K562 (cell line): ENCODE data around the gene TUBGCP5. TPM values are rescaled to one million over a fixed set of nuclear protein-coding genes. Genes with fewer than 3 reads are reported as not detected.
A peak's percentile ranks its signal among the peaks of the same experiment; 100 is the strongest.

Experiments used
- ATAC-seq: fragments of 200-7000 bp; cut with Tn5 transposase; 3 replicates; pipeline ENCODE4 v1.9.1; 2020; ENCODE audit warnings: moderate library complexity
- Bru-seq: library from RNA; stranded (reverse); fragments of 400-500 nt; gene quantifications from one replicate; lab custom pipeline; 2021; lab: Mats Ljungman, UMichigan
- BruChase-seq, 2 experiments: library from RNA; stranded (reverse); fragments of 400-500 nt; gene quantifications; one replicate each; lab custom pipeline; 2021; lab: Mats Ljungman, UMichigan
- BruUV-seq: library from RNA; stranded (reverse); fragments of 400-500 nt; replicated peaks from 2 replicates; lab custom pipeline; 2021; lab: Mats Ljungman, UMichigan
- CTCF ChIA-PET: fragments of 300-600 bp; formaldehyde crosslinking; extraction: SDS; loops from one replicate; lab custom pipeline; 2021; ENCODE audit warnings: low intra/inter-chr PET ratio; lab: Yijun Ruan, JAX
- POLR2A ChIA-PET: fragments of 300-600, 350-650 bp; sonication (Branson Sonifier 250); formaldehyde crosslinking; extraction: SDS; loops from one replicate; lab custom pipeline; 2021; ENCODE audit warnings: antibody characterized with exemption, inconsistent platforms; lab: Yijun Ruan, JAX
- DNase-seq, 4 experiments: peaks; one replicate each; pipeline versions ENCODE4 v3.0.0 to v3.0.0-alpha.2; 2011 to 2018; ENCODE audit warnings: low spot score in 3 of 4, mixed read lengths in 3 of 4; ENCODE audit errors: extremely low read depth in 1 of 4
- FAIRE-seq: peaks from 2 replicates; lab custom pipeline; 2011; peaks lifted over from hg19 to GRCh38; lab: Jason Lieb, UNC
- H2AFZ ChIP-seq: 2 replicates; pipeline ENCODE4 v1.6.0; 2011; ENCODE audit warnings: low read depth, low read length, control low read depth, inconsistent platforms
- H3K27ac ChIP-seq: fragments of 200-600 bp; 3 replicates; pipeline ENCODE4 v1.8.0; 2011; ENCODE audit warnings: low read depth, mild to moderate bottlenecking, control low read depth, inconsistent platforms, low read length, moderate library complexity, mixed read lengths; ENCODE audit errors: extremely low read depth
- H3K27me3 ChIP-seq, 2 experiments: fragments of 300-600 bp in 1 of 2; 2 replicates in 1 of 2; 3 replicates in 1 of 2; pipeline versions ENCODE4 v1.6.0 to v1.8.0; 2011; ENCODE audit warnings: inconsistent platforms in 2 of 2, low read length in 2 of 2, mild to moderate bottlenecking in 1 of 2, mixed read lengths in 1 of 2, moderate library complexity in 1 of 2; ENCODE audit not compliant: control insufficient read depth in 2 of 2, insufficient read depth in 2 of 2
- H3K36me3 ChIP-seq: fragments of 300-600 bp; 3 replicates; pipeline ENCODE4 v1.8.0; 2011; ENCODE audit warnings: mild to moderate bottlenecking, low read length, inconsistent platforms; ENCODE audit not compliant: control insufficient read depth, insufficient read depth
- H3K4me1 ChIP-seq, 2 experiments: fragments of 200-600 bp in 1 of 2; replicated peaks in 1 of 2; 2 replicates in 1 of 2; 3 replicates in 1 of 2; pipeline versions ENCODE4 v1.5.1 to v1.8.0; 2011; ENCODE audit warnings: inconsistent platforms in 2 of 2, low read length in 2 of 2, mild to moderate bottlenecking in 1 of 2, mixed read lengths in 1 of 2, moderate library complexity in 1 of 2; ENCODE audit not compliant: control insufficient read depth in 2 of 2, insufficient read depth in 2 of 2
- H3K4me2 ChIP-seq: 2 replicates; pipeline ENCODE4 v1.6.1; 2011; ENCODE audit warnings: low read length, control low read depth, inconsistent platforms, mixed read lengths; ENCODE audit not compliant: insufficient read depth
- H3K4me3 ChIP-seq: fragments of 200-600 bp; sonication (generic), shearing (Covaris generic); 2 replicates; pipeline ENCODE4 v1.5.1; 2016; ENCODE audit warnings: control low read depth, inconsistent platforms
- H3K79me2 ChIP-seq: fragments of 200-600 bp; 3 replicates; pipeline ENCODE4 v1.8.0; 2011; ENCODE audit warnings: low read length, inconsistent platforms; ENCODE audit not compliant: control insufficient read depth, insufficient read depth
- H3K9ac ChIP-seq, 2 experiments: 2 replicates each; pipeline versions ENCODE4 v1.6.0 to v1.6.1; 2011; ENCODE audit warnings: low read depth in 2 of 2, low read length in 2 of 2, control low read depth in 1 of 2, inconsistent platforms in 1 of 2, mild to moderate bottlenecking in 1 of 2, mixed read lengths in 1 of 2; ENCODE audit not compliant: insufficient read depth in 1 of 2
- H3K9me1 ChIP-seq: one replicate; pipeline ENCODE4 v1.6.0; 2011; ENCODE audit warnings: inconsistent platforms, mild to moderate bottlenecking, low read length, moderate library complexity; ENCODE audit not compliant: control insufficient read depth, insufficient read depth
- H3K9me3 ChIP-seq: replicated peaks from 2 replicates; pipeline ENCODE4 v1.5.1; 2011; ENCODE audit warnings: low read depth, low read length, inconsistent platforms; ENCODE audit not compliant: control insufficient read depth, insufficient read depth
- H4K20me1 ChIP-seq: replicated peaks from 2 replicates; pipeline ENCODE4 v1.6.1; 2011; ENCODE audit warnings: low read length, inconsistent platforms, mixed read lengths; ENCODE audit not compliant: control insufficient read depth, insufficient read depth
- ATF3 ChIP-seq, 2 experiments: fragments of 450-650 bp in 1 of 2; sonication (generic) in 1 of 2; formaldehyde crosslinking in 1 of 2; IDR thresholded peaks in 1 of 2; conservative IDR thresholded peaks in 1 of 2; 2 replicates each; pipeline versions ENCODE4 v1.6.1 to v1.8.1; 2016 to 2023; ENCODE audit warnings: mild to moderate bottlenecking in 2 of 2, moderate library complexity in 2 of 2, inconsistent platforms in 1 of 2, missing genetic modification reagents in 1 of 2
- BRD9 ChIP-seq: fragments of 450-650 bp; IDR thresholded peaks from 2 replicates; pipeline ENCODE4 v1.6.1; 2018; ENCODE audit warnings: low read depth; ENCODE audit not compliant: partially characterized antibody
- ELK1 ChIP-seq: sonication (generic); formaldehyde crosslinking; IDR thresholded peaks from 2 replicates; pipeline ENCODE4 v1.8.1; 2022; ENCODE audit warnings: missing genetic modification reagents
- GATAD2B ChIP-seq: fragments of 450-650 bp; IDR thresholded peaks from 2 replicates; pipeline ENCODE4 v1.6.1; 2017; ENCODE audit warnings: mild to moderate bottlenecking, borderline replicate concordance
- HDAC8 ChIP-seq: fragments of 450-650 bp; IDR thresholded peaks from 2 replicates; pipeline ENCODE4 v1.6.1; 2016; ENCODE audit warnings: mild to moderate bottlenecking, missing genetic modification characterization, moderate library complexity, missing compliant biosample characterization
- ILK ChIP-seq: fragments of 450-650 bp; IDR thresholded peaks from 2 replicates; pipeline ENCODE4 v1.6.1; 2016; ENCODE audit warnings: missing genetic modification characterization, low read depth, mild to moderate bottlenecking, missing compliant biosample characterization, moderate library complexity, borderline replicate concordance
- KLF1 ChIP-seq: fragments of 450-650 bp; IDR thresholded peaks from 2 replicates; pipeline ENCODE4 v1.6.1; 2016; ENCODE audit warnings: missing genetic modification characterization, missing compliant biosample characterization
- POLR2A ChIP-seq: fragments of 450-650 bp; conservative IDR thresholded peaks from 2 replicates; pipeline ENCODE4 v1.6.1; 2016
- POLR2AphosphoS5 ChIP-seq: IDR thresholded peaks from 2 replicates; pipeline ENCODE4 v1.6.1; 2011; ENCODE audit warnings: mild to moderate bottlenecking, low read depth, low read length, moderate library complexity; ENCODE audit not compliant: control insufficient read depth, insufficient read depth
- TRIM28 ChIP-seq: fragments of 450-650 bp; IDR thresholded peaks from 2 replicates; pipeline ENCODE4 v1.6.1; 2017
- ZNF785 ChIP-seq: fragments of 250-450 bp; sonication (Bioruptor Pico); IDR thresholded peaks from 2 replicates; pipeline ENCODE4 v1.4.0; 2020; ENCODE audit warnings: mild to moderate bottlenecking
- WGBS: fragments of 100-300 bp; shearing (Covaris generic); methylation state at CpG from one replicate; pipeline ENCODE4 v1.1.6; 2016; ENCODE audit warnings: low coverage, mixed read lengths; ENCODE audit not compliant: insufficient coverage; ENCODE audit errors: missing lambda C conversion rate; 5-methylcytosine and 5-hydroxymethylcytosine counted together
- in situ Hi-C: fragments of 300-500 bp; cut with MboI; formaldehyde crosslinking; loops from 4 replicates; pipeline ENCODE4 v1.15.0; 2018; ENCODE audit warnings: inconsistent platforms, mixed read lengths
- intact Hi-C: fragments of 100-400 bp; cut with micrococcal nuclease; formaldehyde crosslinking; loops from 2 replicates; pipeline ENCODE4 v1.14.2; 2022
- long read RNA-seq, 3 experiments: library from polyadenylated mRNA in 2 of 3; library from RNA in 1 of 3; unstranded in 2 of 3; stranded (forward) in 1 of 3; transcript quantifications; one replicate each; pipeline ENCODE4 v2.0.0, GENCODE V29; 2019 to 2022
- polyA minus RNA-seq, 3 experiments: library from RNA; depleted of rRNA, polyadenylated mRNA; stranded (reverse); fragments of >200 nt; gene quantifications; 2 replicates each; pipeline ENCODE4 v1.2.3, GENCODE V29; 2011
- polyA plus RNA-seq, 8 experiments: library from polyadenylated mRNA; depleted of rRNA in 4 of 8; stranded (reverse) in 5 of 8; unstranded in 3 of 8; fragments of >200 nt; fragmentation: Nextera tagmentation in 2 of 8; fragmentation: Illumina TruSeq in 1 of 8; extraction: Ambion mirVana in 2 of 8; extraction: Trizol in 1 of 8; gene quantifications; 2 replicates each; pipeline versions ENCODE4 v1.2.1 to v1.2.3, GENCODE V29; 2011 to 2014; ENCODE audit warnings: inconsistent platforms in 1 of 8, missing spikeins in 1 of 8
- total RNA-seq, 7 experiments: library from RNA; depleted of rRNA in 6 of 7; stranded (reverse); fragments of >200 nt in 6 of 7; fragmentation: Illumina TruSeq in 2 of 7; extraction: Trizol in 2 of 7; gene quantifications; 2 replicates each; pipeline versions ENCODE4 v1.2.1 to v1.2.3, GENCODE V29; 2011 to 2021; ENCODE audit warnings: low replicate concordance in 1 of 7

TUBGCP5 gene
- total RNA-seq (2011; cell fraction: chromatin; rRNA removed; ENCODE audit: low replicate concordance): 37.1 and 100 TPM in 2 replicates
- total RNA-seq (2011; cell fraction: nucleolus; rRNA removed): 20.7 and 22.5 TPM in 2 replicates
- 28.2 and 34.5 TPM in 2 replicates for total RNA-seq (2011; cell fraction: nucleoplasm; rRNA removed)
- 25.2 and 33.9 TPM in 2 replicates for total RNA-seq (2014; rRNA removed)
- total RNA-seq (2014; rRNA removed; fragmentation: Illumina TruSeq; extraction: Trizol): 24.9 and 27.4 TPM in 2 replicates
- total RNA-seq (2015; rRNA removed; fragmentation: Illumina TruSeq; extraction: Trizol): 28.0 and 28.5 TPM in 2 replicates
- 16.1 and 18.9 TPM in 2 replicates for total RNA-seq (2021)
- 20.9 and 25.1 TPM in 2 replicates for polyA plus RNA-seq (2011; rRNA removed)
- 6.8 and 10.8 TPM in 2 replicates for polyA plus RNA-seq (2011; cell fraction: cytosol; rRNA removed)
- 15.5 and 17.8 TPM in 2 replicates for polyA plus RNA-seq (2011; cell fraction: nucleus; rRNA removed)
- 10.5 and 11.3 TPM in 2 replicates for polyA plus RNA-seq (2012)
- polyA plus RNA-seq (2014; fragmentation: Illumina TruSeq; extraction: Trizol): 22.6 and 23.2 TPM in 2 replicates
- 1 to 10 TPM; 5.8 to 7.7 TPM for polyA plus RNA-seq (2014; fragmentation: Nextera tagmentation; extraction: Ambion mirVana)
- 22.7 and 25.5 TPM in 2 replicates for polyA plus RNA-seq (2014; rRNA removed)
- 37.4 and 38.4 TPM in 2 replicates for polyA minus RNA-seq (2011; rRNA and poly(A)+ RNA removed)
- 10.6 and 12.0 TPM in 2 replicates for polyA minus RNA-seq (2011; cell fraction: cytosol; rRNA and poly(A)+ RNA removed)
- 12.1 and 23.0 TPM in 2 replicates for polyA minus RNA-seq (2011; cell fraction: nucleus; rRNA and poly(A)+ RNA removed)
- percentile 74 among the genes with signal in this experiment for Bru-seq, nascent RNA
- BruChase-seq, experiment 1, labeled RNA remaining after a 2-hour chase: percentile 73 among the genes with signal in this experiment
- percentile 73 among the genes with signal in this experiment for BruChase-seq, experiment 2, labeled RNA remaining after a 6-hour chase
- long read RNA-seq, experiment 1, transcript TUBGCP5-205 (23 exons, 3,849 nt): major isoform, 13 of 38 reads
- long read RNA-seq, experiment 1, partial matches to known transcripts: 9 of 38 reads
- long read RNA-seq, experiment 1, other reads (novel, unspliced or antisense): 15 of 38 reads
- long read RNA-seq, experiment 2, partial matches to known transcripts: 13 of 19 reads
- long read RNA-seq, experiment 2, other reads (novel, unspliced or antisense): 4 of 19 reads
- long read RNA-seq, experiment 3, partial matches to known transcripts: 10 of 16 reads
- long read RNA-seq, experiment 3, other reads (novel, unspliced or antisense): 2 of 16 reads

- intact Hi-C loops: loop anchor here (5.0 kb wide), 1 partner anchor 43 kb away; no protein-coding TSS in a partner anchor
- under 1% methylated on average over 75 of the region's 92 CpGs for WGBS
- Histone ChIP-seq H3K4me2 (peak within 1 kb of the TSS; percentile 96), H3K9ac (peak within 1 kb of the TSS; percentile 78 to 98), H3K4me1 (peaks cover 3 to 6% of the 10 kb centered on the region in 2 experiments; a peak in 4 of 5 replicates), H3K27ac (peak within 1 kb of the TSS; percentile 89), H3K27me3 (no peaks in the 10 kb centered on the region), H3K4me3 (peak within 1 kb of the TSS; percentile 93), H4K20me1 (no peaks in the 10 kb centered on the region), H3K79me2 (peaks cover 18% of the 10 kb centered on the region), H3K9me3 (no peaks in the 10 kb centered on the region), H2AFZ (peak within 1 kb of the TSS; percentile 91), H3K9me1 (no peaks in the 10 kb centered on the region), H3K36me3 (peaks cover 19% of the 10 kb centered on the region; the same call in 1 of the 3 replicates)
- peak; percentile 97 for ATAC-seq
- CTCF ChIA-PET: no interaction called here
- no peak for FAIRE-seq
- BruUV-seq: no TSS peak
- DNase-seq: peak; percentile 92 to 98 (median 94)
- POLR2A ChIA-PET: interaction anchor here (0.6 to 2.8 kb wide), 11 partner anchors 10 to 731 kb away, joined by 3 to 24 read pairs (median 3); partner anchors contain the start of gene NIPA2
- in situ Hi-C loops: no loop called here
- TF ChIP-seq POLR2A: peak; percentile 94
- TF ChIP-seq BRD9: no peak
- no peak for TF ChIP-seq ATF3 (IDR thresholded peaks at IDR 0.05)
- TF ChIP-seq ATF3 (CRISPR knock-in tag; conservative IDR thresholded peaks at IDR 0.05): no peak
- TF ChIP-seq HDAC8 (tag): 0 out of 2 replicates have a peak, but pooled peaks have one; percentile 44
- TF ChIP-seq ILK (tag): no peak
- 0 out of 2 replicates have a peak, but pooled peaks have one; percentile 29 for TF ChIP-seq KLF1 (tag)
- peak; percentile 90 for TF ChIP-seq POLR2AphosphoS5
- TF ChIP-seq ELK1: no peak
- TF ChIP-seq GATAD2B: peak; percentile 90
- no peak for TF ChIP-seq ZNF785 (CRISPR knock-in tag)
- TF ChIP-seq TRIM28: no peak
Observed at GRCh38 chr15:23039143-23039916, at the start of gene TUBGCP5. Gene TUBGCP5, minus strand, starts transcription at chr15:23039569. Its CDS starts 26 bp downstream, at chr15:23039543.
